PC-9 (cell line): Measurements from ENCODE around the gene REPS2. TPM values are rescaled to one million over a fixed set of nuclear protein-coding genes. Genes with fewer than 3 reads are reported as not detected.

Experiments
- BruUV-seq: library from RNA; stranded (reverse); fragments of 400-500 nt; replicated peaks from 2 replicates; lab custom pipeline; 2021; lab: Mats Ljungman, UMichigan
- CTCF ChIA-PET: fragments of 300-600 bp; sonication (Branson Sonifier 250); formaldehyde crosslinking; loops from one replicate; lab custom pipeline; 2022; ENCODE audit warnings: antibody characterized with exemption; lab: Charles Lee
- POLR2A ChIA-PET: fragments of 300-600 bp; sonication (Branson Sonifier 250); formaldehyde crosslinking; loops from one replicate; lab custom pipeline; 2022; ENCODE audit warnings: antibody characterized with exemption; ENCODE audit not compliant: unreplicated experiment; lab: Charles Lee
- DNase-seq, 2 experiments: peaks; one replicate each; pipeline versions ENCODE4 v3.0.0 to v3.0.0-alpha.2; 2015 to 2022; ENCODE audit warnings: mixed read lengths in 1 of 2
- H2AFZ ChIP-seq: fragments of 200-600 bp; sonication (generic); 2 replicates; pipeline ENCODE4 v1.8.1; 2017; ENCODE audit warnings: antibody characterized with exemption
- H3F3A ChIP-seq: fragments of 200-600 bp; sonication (generic); 2 replicates; pipeline ENCODE4 v1.8.1; 2017; ENCODE audit warnings: antibody characterized with exemption, mild to moderate bottlenecking, low read depth; ENCODE audit not compliant: insufficient read depth
- H3K27ac ChIP-seq: fragments of 200-600 bp; sonication (generic); 2 replicates; pipeline ENCODE4 v1.6.1; 2016; ENCODE audit warnings: mixed run types
- H3K27me3 ChIP-seq: fragments of 200-600 bp; sonication (generic); 2 replicates; pipeline ENCODE4 v1.6.1; 2016; ENCODE audit warnings: low read depth, mixed run types; ENCODE audit not compliant: insufficient read depth
- H3K36me3 ChIP-seq: fragments of 200-600 bp; sonication (generic); 2 replicates; pipeline ENCODE4 v1.6.1; 2016; ENCODE audit warnings: low read depth, mixed run types
- H3K4me1 ChIP-seq: fragments of 200-600 bp; sonication (generic); replicated peaks from 2 replicates; pipeline ENCODE4 v1.6.1; 2016; ENCODE audit warnings: mixed run types; ENCODE audit not compliant: insufficient read depth
- H3K4me2 ChIP-seq: fragments of 200-600 bp; sonication (generic); 2 replicates; pipeline ENCODE4 v1.6.1; 2017; ENCODE audit warnings: mixed run types
- H3K4me3 ChIP-seq: fragments of 200-600 bp; sonication (generic); 2 replicates; pipeline ENCODE4 v1.6.1; 2016; ENCODE audit warnings: mixed run types
- H3K79me2 ChIP-seq: fragments of 200-600 bp; sonication (generic); 2 replicates; pipeline ENCODE4 v1.6.1; 2017; ENCODE audit warnings: low read depth, mixed run types
- H3K9me2 ChIP-seq: fragments of 200-600 bp; sonication (generic); 2 replicates; pipeline ENCODE4 v1.8.1; 2017; ENCODE audit warnings: mild to moderate bottlenecking; ENCODE audit not compliant: insufficient read depth
- H3K9me3 ChIP-seq: fragments of 200-600 bp; sonication (generic); 2 replicates; pipeline ENCODE4 v1.8.1; 2016; ENCODE audit warnings: low read depth; ENCODE audit not compliant: insufficient read depth
- H4K20me1 ChIP-seq: fragments of 200-600 bp; sonication (generic); 2 replicates; pipeline ENCODE4 v1.8.1; 2017; ENCODE audit not compliant: insufficient read depth
- CTCF ChIP-seq: fragments of 200-600 bp; sonication (generic); conservative IDR thresholded peaks from 2 replicates; pipeline ENCODE4 v1.6.1; 2017; ENCODE audit warnings: mixed run types, antibody characterized with exemption, mild to moderate bottlenecking, moderate library complexity
- EZH2 ChIP-seq: fragments of 200-600 bp; sonication (generic); IDR thresholded peaks from 2 replicates; pipeline ENCODE4 v1.8.0; 2017; ENCODE audit warnings: antibody characterized with exemption, low read depth
- intact Hi-C: fragments of 100-400 bp; cut with micrococcal nuclease; formaldehyde crosslinking; loops from one replicate; pipeline ENCODE4 v1.10.0; 2022; ENCODE audit not compliant: unreplicated experiment
- total RNA-seq: library from RNA; stranded (reverse); gene quantifications from 2 replicates; pipeline ENCODE4 v1.2.3, GENCODE V29; 2021

Gene REPS2
- total RNA-seq, 1 experiment from 2014 or later = 29.2 TPM

GRCh38 chrX:17182317-17182716 is 235.9 kb downstream of the REPS2 start:
- no peaks in the 10 kb centered on the region for H4K20me1 ChIP-seq
- H2AFZ ChIP-seq = no peak overlapping the region
- H3F3A ChIP-seq = no peaks in the 10 kb centered on the region
- ChIA-PET POLR2A (no interaction called here), CTCF (no interaction called here)
- no peaks in the 10 kb centered on the region for H3K9me2 ChIP-seq
- H3K4me2 ChIP-seq = no peak overlapping the region
- TF ChIP-seq EZH2 (no peak), CTCF (no peak)
- H3K4me3 ChIP-seq = no peak overlapping the region
- H3K4me1 ChIP-seq = peaks cover 10% of the 10 kb centered on the region; the same call in 1 of the 2 replicates
- no peaks in the 10 kb centered on the region for H3K9me3 ChIP-seq
- BruUV-seq = no TSS peak
- no peaks in the 10 kb centered on the region for H3K79me2 ChIP-seq
- no peak overlapping the region for H3K27ac ChIP-seq
- H3K27me3 ChIP-seq = no peaks in the 10 kb centered on the region
- no peak for DNase-seq
- no peaks in the 10 kb centered on the region for H3K36me3 ChIP-seq
- intact Hi-C loops = no loop called here

GRCh38 chrX:17183566-17183965 is 237.1 kb downstream of the REPS2 start:
- H3K9me2 ChIP-seq = no peaks in the 10 kb centered on the region
- no peak overlapping the region for H3K4me2 ChIP-seq
- H3K27me3 ChIP-seq = no peaks in the 10 kb centered on the region
- H3K36me3 ChIP-seq = no peaks in the 10 kb centered on the region
- no peaks in the 10 kb centered on the region for H4K20me1 ChIP-seq
- DNase-seq = peak in 1 of 2 experiments; percentile 50
- no peak overlapping the region for H3K4me3 ChIP-seq
- TF ChIP-seq CTCF = no peak
- no peak for TF ChIP-seq EZH2
- ChIA-PET CTCF (no interaction called here), POLR2A (no interaction called here)
- no TSS peak for BruUV-seq
- H3K4me1 ChIP-seq = peaks cover 10% of the 10 kb centered on the region; the same call in 1 of the 2 replicates
- intact Hi-C loops = no loop called here
- no peaks in the 10 kb centered on the region for H3F3A ChIP-seq
- H2AFZ ChIP-seq = no peak overlapping the region
- no peak overlapping the region for H3K27ac ChIP-seq
- no peaks in the 10 kb centered on the region for H3K9me3 ChIP-seq
- no peaks in the 10 kb centered on the region for H3K79me2 ChIP-seq

- Histone ChIP-seq H3K4me3 (no peak overlapping the region), H3K79me2 (no peaks in the 10 kb centered on the region), H3K4me1 (peaks cover 10% of the 10 kb centered on the region; the same call in 1 of the 2 replicates), H3F3A (no peaks in the 10 kb centered on the region), H3K9me2 (no peaks in the 10 kb centered on the region), H3K4me2 (no peak overlapping the region), H3K27me3 (no peaks in the 10 kb centered on the region), H4K20me1 (no peaks in the 10 kb centered on the region), H3K9me3 (no peaks in the 10 kb centered on the region), H3K27ac (no peak overlapping the region), H2AFZ (no peak overlapping the region), H3K36me3 (no peaks in the 10 kb centered on the region)
- ChIA-PET CTCF (no interaction called here), POLR2A (no interaction called here)
- intact Hi-C loops = no loop called here
- TF ChIP-seq CTCF = no peak
- TF ChIP-seq EZH2 = no peak
- no TSS peak for BruUV-seq
- DNase-seq = no peak
Observed at GRCh38 chrX:17185431-17185830, 239.0 kb downstream of the REPS2 start.
